Body of pancreas (tissue), 4 donors: ENCODE measurements around the gene LCN10. TPM values are rescaled to one million over a fixed set of nuclear protein-coding genes. Genes with fewer than 3 reads are reported as not detected.

Source experiments
- ATAC-seq: fragments of 150-250 bp; one replicate; pipeline ENCODE4 v1.9.1; 2016
- DNase-seq, 4 donors: peaks; one replicate each; pipeline ENCODE4 v3.0.0-alpha.2; 2019
- H3K27ac ChIP-seq, 4 donors: fragments of 200-600 bp; sonication (generic); 1 replicate in 3 of 4; 2 replicates in 1 of 4; pipeline versions ENCODE4 v1.5.1 to v1.6.1; 2016 to 2019; ENCODE audit warnings: mild to moderate bottlenecking in 1 of 4, mixed read lengths in 1 of 4, moderate library complexity in 1 of 4
- H3K27me3 ChIP-seq, 2 donors: fragments of 200-600 bp; sonication (generic); one replicate each; pipeline ENCODE4 v1.6.0; 2016; ENCODE audit warnings: mild to moderate bottlenecking in 1 of 2
- H3K36me3 ChIP-seq, 2 donors: fragments of 200-600 bp; sonication (generic); replicated peaks in 1 of 2; 2 replicates each; pipeline ENCODE4 v1.5.1; 2016; ENCODE audit warnings: low read depth in 2 of 2; ENCODE audit not compliant: insufficient read depth in 1 of 2
- H3K4me1 ChIP-seq: fragments of 200-600 bp; sonication (generic); one replicate; pipeline ENCODE4 v1.6.0; 2016
- H3K4me3 ChIP-seq, 2 donors: fragments of 200-600 bp; sonication (generic); 1 replicate in 1 of 2; 2 replicates in 1 of 2; pipeline ENCODE4 v1.5.1; 2016 to 2019
- H3K9me3 ChIP-seq, 3 donors: fragments of 200-600 bp; sonication (generic); 1 replicate in 2 of 3; 2 replicates in 1 of 3; pipeline ENCODE4 v1.5.1; 2016
- CTCF ChIP-seq, 7 experiments: fragments of 450-650 bp in 4 of 7; fragments of 200-600 bp in 3 of 7; sonication (generic) in 3 of 7; IDR thresholded peaks; one replicate each; pipeline ENCODE4 v1.5.1; 2016 to 2019; ENCODE audit warnings: antibody characterized with exemption in 7 of 7
- POLR2A ChIP-seq, 3 donors: fragments of 450-650 bp; IDR thresholded peaks; one replicate each; pipeline ENCODE4 v1.6.1; 2016; ENCODE audit warnings: antibody characterized with exemption in 3 of 3, mild to moderate bottlenecking in 2 of 3
- WGBS, 2 donors: methylation state at CpG; one replicate each; pipeline ENCODE4 v1.1.5; 2017; 5-methylcytosine and 5-hydroxymethylcytosine counted together
- intact Hi-C: fragments of 100-400 bp; cut with DNase I; formaldehyde crosslinking; loops from one replicate; pipeline ENCODE4 v1.15.1; 2023
- total RNA-seq, 2 donors: library from RNA; depleted of rRNA; stranded (reverse); fragments of >200 nt; gene quantifications; one replicate each; pipeline ENCODE4 v1.1.0, GENCODE V29; 2016

LCN10 gene
- total RNA-seq, 2 donors from 2014 or later, result 0.78 to 4.6 TPM

- intact Hi-C loops, result no loop called here
- peaks cover 0 to 14% of the 10 kb centered on the region in 2 donors for H3K27me3 ChIP-seq
- no peak overlapping the region for H3K4me3 ChIP-seq
- DNase-seq, result no peak
- H3K4me1 ChIP-seq, result peaks cover 43% of the 10 kb centered on the region
- 85% methylated on average over 18 of the region's 18 CpGs; no CpG with 5 or more reads in 1 of the 2 donors for WGBS, 2 donors
- no peak for ATAC-seq
- TF ChIP-seq CTCF (IDR thresholded peaks at IDR 0.05) (no peak), POLR2A (IDR thresholded peaks at IDR 0.05) (no peak)
- no peak overlapping the region for H3K27ac ChIP-seq
- no peaks in the 10 kb centered on the region for H3K36me3 ChIP-seq
- H3K9me3 ChIP-seq, result no peaks in the 10 kb centered on the region
Observed at GRCh38 chr9:136744773-136745172, 2.0 kb upstream of the LCN10 start.

- H3K27ac ChIP-seq, result no peak overlapping the region
- no peaks in the 10 kb centered on the region for H3K9me3 ChIP-seq
- H3K27me3 ChIP-seq, result peaks cover 0 to 14% of the 10 kb centered on the region in 2 donors
- no peak for TF ChIP-seq CTCF (IDR thresholded peaks at IDR 0.05)
- no peak for TF ChIP-seq POLR2A (IDR thresholded peaks at IDR 0.05)
- no peak for ATAC-seq
- no peak overlapping the region for H3K4me3 ChIP-seq
- 93 to 94% methylated on average over 14 to 15 of the region's 16 CpGs for whole genome bisulfite sequencing, 2 donors
- H3K4me1 ChIP-seq, result peaks cover 36% of the 10 kb centered on the region
- DNase-seq, result no peak
- no peaks in the 10 kb centered on the region for H3K36me3 ChIP-seq
- intact Hi-C loops, result no loop called here
Observed at GRCh38 chr9:136743639-136744211, 985 bp upstream of the LCN10 start.

- Histone ChIP-seq H3K27ac (no peak overlapping the region), H3K4me3 (no peak overlapping the region), H3K27me3 (peaks cover 0 to 14% of the 10 kb centered on the region in 2 donors), H3K9me3 (no peaks in the 10 kb centered on the region), H3K36me3 (no peaks in the 10 kb centered on the region), H3K4me1 (peaks cover 30% of the 10 kb centered on the region)
- intact Hi-C loops, result no loop called here
- DNase-seq, result peak in 3 of 4 donors; percentile 45 to 52 (median 49)
- TF ChIP-seq CTCF (IDR thresholded peaks at IDR 0.05), result no peak
- no peak for TF ChIP-seq POLR2A (IDR thresholded peaks at IDR 0.05)
- peak; percentile 40 for ATAC-seq
- 24% methylated on average over 15 to 32 of the region's 32 CpGs for WGBS, 2 donors
Observed at GRCh38 chr9:136741883-136742571, 713 bp downstream of the LCN10 start.

GRCh38 chr9:136740971-136741882 lies 1.5 kb downstream of the LCN10 start:
- Histone ChIP-seq H3K9me3 (no peaks in the 10 kb centered on the region), H3K36me3 (no peaks in the 10 kb centered on the region), H3K4me3 (no peak overlapping the region), H3K27me3 (peaks cover 0 to 14% of the 10 kb centered on the region in 2 donors), H3K4me1 (peaks cover 30% of the 10 kb centered on the region), H3K27ac (no peak overlapping the region)
- 30 to 38% methylated on average over 17 to 30 of the region's 37 CpGs for WGBS, 2 donors
- ATAC-seq, result peak; percentile 27
- peak in 3 of 4 donors; percentile 59 to 67 (median 67) for DNase-seq
- TF ChIP-seq POLR2A (IDR thresholded peaks at IDR 0.05) (no peak), CTCF (IDR thresholded peaks at IDR 0.05) (no peak)
- intact Hi-C loops, result no loop called here
